PC-3 (cell line): Measurements from ENCODE around the gene WTAP. TPM values are rescaled to one million over a fixed set of nuclear protein-coding genes. Genes with fewer than 3 reads are reported as not detected.

Experiments
- ATAC-seq: fragments of 200-7000 bp; cut with Tn5 transposase; 2 replicates; pipeline ENCODE4 v1.9.1; 2020; ENCODE audit warnings: mild to moderate bottlenecking, moderate library complexity
- BruUV-seq: library from RNA; stranded (reverse); fragments of 400-500 nt; replicated peaks from 2 replicates; lab custom pipeline; 2021; lab: Mats Ljungman, UMichigan
- CTCF ChIA-PET: fragments of 300-600 bp; sonication (Branson Sonifier 250); formaldehyde crosslinking; loops from one replicate; lab custom pipeline; 2022; ENCODE audit warnings: antibody characterized with exemption; lab: Charles Lee
- POLR2A ChIA-PET: fragments of 300-600 bp; sonication (Branson Sonifier 250); formaldehyde crosslinking; loops from one replicate; lab custom pipeline; 2022; ENCODE audit warnings: antibody characterized with exemption; ENCODE audit not compliant: unreplicated experiment; lab: Charles Lee
- DNase-seq: peaks from one replicate; pipeline ENCODE4 v3.0.0-alpha.2; 2015
- H2AFZ ChIP-seq: fragments of 300-600 bp; sonication (generic); 2 replicates; pipeline ENCODE4 v1.6.0; 2016; ENCODE audit warnings: antibody characterized with exemption, low read length
- H3F3A ChIP-seq: fragments of 300-600 bp; sonication (generic); one replicate; pipeline ENCODE4 v1.6.0; 2017; ENCODE audit warnings: antibody characterized with exemption, low read length, control low read depth, mild to moderate bottlenecking; ENCODE audit not compliant: unreplicated experiment
- H3K27ac ChIP-seq: fragments of 300-600 bp; sonication (generic); 2 replicates; pipeline ENCODE4 v1.5.1; 2016; ENCODE audit warnings: mild to moderate bottlenecking, low read length
- H3K27me3 ChIP-seq: fragments of 300-600 bp; sonication (generic); 2 replicates; pipeline ENCODE4 v1.6.1; 2016; ENCODE audit warnings: low read length, mixed read lengths
- H3K36me3 ChIP-seq: fragments of 300-600 bp; sonication (generic); 2 replicates; pipeline ENCODE4 v1.6.1; 2016; ENCODE audit warnings: low read depth, mixed run types, low read length, mixed read lengths
- H3K4me1 ChIP-seq: fragments of 300-600 bp; sonication (generic); 2 replicates; pipeline ENCODE4 v1.5.1; 2016; ENCODE audit warnings: low read length; ENCODE audit not compliant: insufficient read depth
- H3K4me2 ChIP-seq: fragments of 300-600 bp; sonication (generic); 2 replicates; pipeline ENCODE4 v1.6.0; 2016; ENCODE audit warnings: low read length
- H3K4me3 ChIP-seq: fragments of 300-600 bp; sonication (generic); 2 replicates; pipeline ENCODE4 v1.5.1; 2016; ENCODE audit warnings: mild to moderate bottlenecking, low read length, mixed read lengths
- H3K79me2 ChIP-seq: fragments of 300-600 bp; sonication (generic); 2 replicates; pipeline ENCODE4 v1.6.1; 2017; ENCODE audit warnings: low read length, mixed read lengths
- H3K9ac ChIP-seq: fragments of 300-600 bp; sonication (generic); 2 replicates; pipeline ENCODE4 v1.6.0; 2016; ENCODE audit warnings: mild to moderate bottlenecking, low read length
- H3K9me2 ChIP-seq: fragments of 300-600 bp; sonication (generic); replicated peaks from 2 replicates; pipeline ENCODE4 v1.6.1; 2016; ENCODE audit warnings: mixed run types, low read length, mixed read lengths
- H3K9me3 ChIP-seq: fragments of 300-600 bp; sonication (generic); 2 replicates; pipeline ENCODE4 v1.6.1; 2016; ENCODE audit warnings: low read length, mixed read lengths
- H4K20me1 ChIP-seq: fragments of 300-600 bp; sonication (generic); 2 replicates; pipeline ENCODE4 v1.6.1; 2016; ENCODE audit warnings: low read length, mixed read lengths
- CTCF ChIP-seq: fragments of 300-600 bp; sonication (generic); conservative IDR thresholded peaks from 2 replicates; pipeline ENCODE4 v1.5.1; 2017; ENCODE audit warnings: antibody characterized with exemption, low read depth, mild to moderate bottlenecking, low read length
- EZH2 ChIP-seq: fragments of 300-600 bp; sonication (generic); IDR thresholded peaks from one replicate; pipeline ENCODE4 v1.6.1; 2017; ENCODE audit warnings: antibody characterized with exemption, mild to moderate bottlenecking, low read length; ENCODE audit not compliant: unreplicated experiment
- EZH2phosphoT487 ChIP-seq: fragments of 300-600 bp; sonication (generic); IDR thresholded peaks from 2 replicates; pipeline ENCODE4 v1.6.1; 2018; ENCODE audit warnings: mild to moderate bottlenecking, antibody characterized with exemption, low read length, borderline replicate concordance
- intact Hi-C: fragments of 100-400 bp; cut with micrococcal nuclease; formaldehyde crosslinking; loops from 2 replicates; pipeline ENCODE4 v1.9.0; 2023
- total RNA-seq: library from RNA; depleted of rRNA; stranded (reverse); fragments of >200 nt; gene quantifications from 2 replicates; pipeline ENCODE4 v1.2.3, GENCODE V29; 2014

Gene WTAP
- total RNA-seq, 1 experiment from 2014 or later, result 54.5 TPM

- Histone ChIP-seq H3K27me3 (no peaks in the 10 kb centered on the region), H3K9ac (no peak overlapping the region), H2AFZ (no peak overlapping the region), H3K27ac (no peak overlapping the region), H3K4me3 (no peak overlapping the region), H3K79me2 (no peaks in the 10 kb centered on the region), H3K4me1 (peaks cover 8% of the 10 kb centered on the region), H3K9me3 (no peaks in the 10 kb centered on the region), H3K9me2 (no peaks in the 10 kb centered on the region), H3F3A (no peaks in the 10 kb centered on the region), H3K36me3 (peaks cover 52% of the 10 kb centered on the region), H3K4me2 (no peak overlapping the region), H4K20me1 (0 out of 2 replicates have a peak, but pooled peaks cover 3% of the 10 kb centered on the region)
- ATAC-seq (no peak), DNase-seq (no peak)
- CTCF ChIA-PET, result no interaction called here
- intact Hi-C loops, result no loop called here
- no peak for TF ChIP-seq EZH2
- no peak for TF ChIP-seq EZH2phosphoT487
- TF ChIP-seq CTCF, result no peak
- no TSS peak for BruUV-seq
- POLR2A ChIA-PET, result no interaction called here
Observed at GRCh38 chr6:159754959-159755914, 27.9 kb downstream of the WTAP start.

- Histone ChIP-seq H3K27me3 (no peaks in the 10 kb centered on the region), H3K36me3 (peaks cover 47% of the 10 kb centered on the region), H4K20me1 (0 out of 2 replicates have a peak, but pooled peaks cover 3% of the 10 kb centered on the region), H3K9ac (no peak overlapping the region), H3F3A (no peaks in the 10 kb centered on the region), H3K9me3 (no peaks in the 10 kb centered on the region), H3K4me3 (no peak overlapping the region), H3K27ac (no peak overlapping the region), H2AFZ (no peak overlapping the region), H3K4me2 (no peak overlapping the region), H3K79me2 (no peaks in the 10 kb centered on the region), H3K9me2 (no peaks in the 10 kb centered on the region), H3K4me1 (peaks cover 21% of the 10 kb centered on the region)
- ChIA-PET POLR2A (interaction anchor here (1.0 kb wide), 1 partner anchor 33 kb away, joined by 3 read pairs; the partner anchor contains the start of gene TCP1), CTCF (no interaction called here)
- no peak for TF ChIP-seq EZH2
- no peak for TF ChIP-seq CTCF
- TF ChIP-seq EZH2phosphoT487, result no peak
- BruUV-seq, result no TSS peak
- DNase-seq (no peak), ATAC-seq (no peak)
- intact Hi-C loops, result no loop called here
Observed at GRCh38 chr6:159756508-159756907, 29.2 kb downstream of the WTAP start.
